A549 (cell line): ENCODE results near the gene PDE8B. TPM values are rescaled to one million over a fixed set of nuclear protein-coding genes. Genes with fewer than 3 reads are reported as not detected.

Experiments
- polyA plus RNA-seq, 4 experiments: library from polyadenylated mRNA; depleted of rRNA in 3 of 4; stranded (reverse); fragments of >200 nt; fragmentation: RNase III in 1 of 4; extraction: RNeasy Plus Mini Kit Qiagen cat#74134 plus additional on column Dnase treatment in 1 of 4; gene quantifications; 2 replicates in 3 of 4; 3 replicates in 1 of 4; pipeline ENCODE4 v1.2.3, GENCODE V29; 2011 to 2017

PDE8B gene
- polyA plus RNA-seq, 2 of the 4 experiments (the other 2 are of a cell fraction): 2.0 to 4.0 TPM

Other genes starting within 250 kb of the PDE8B start
- gene AGGF1, start 180.3 kb upstream of the PDE8B start, polyA plus RNA-seq (2011; rRNA removed): 25.3 and 32.5 TPM in 2 replicates
- gene AGGF1, start 180.3 kb upstream of the PDE8B start, polyA plus RNA-seq (2017; fragmentation: RNase III; extraction: RNeasy Plus Mini Kit Qiagen cat#74134 plus additional on column Dnase treatment): 15.7 to 16.9 TPM (median 15.8 TPM) in 3 replicates
- 9.9 and 10.5 TPM in 2 replicates for gene ZBED3, start 123.4 kb upstream of the PDE8B start, polyA plus RNA-seq (2011; rRNA removed)
- 3.7 to 4.2 TPM (median 4.1 TPM) in 3 replicates for gene ZBED3, start 123.4 kb upstream of the PDE8B start, polyA plus RNA-seq (2017; fragmentation: RNase III; extraction: RNeasy Plus Mini Kit Qiagen cat#74134 plus additional on column Dnase treatment)